Activated CD8-positive, alpha-beta T cell treated with anti-CD3 and anti-CD28 coated beads for 36 hours (primary cell): ENCODE results near the gene AHCTF1. TPM values are rescaled to one million over a fixed set of nuclear protein-coding genes. Genes with fewer than 3 reads are reported as not detected.
"Not testable (repeated sequence)": the region's sequence is repeated elsewhere in the genome, so short reads cannot be mapped to it uniquely, and the experiment has no call there.

Experiments used
- ATAC-seq: fragments of 200-7000 bp; cut with Tn5 transposase; one replicate; pipeline ENCODE4 v1.10.0; 2021; ENCODE audit warnings: mild to moderate bottlenecking, moderate library complexity
- CTCF ChIA-PET: fragments of 350-600 bp; sonication (Branson Sonifier 250); formaldehyde crosslinking; loops from one replicate; lab custom pipeline; 2021; ENCODE audit warnings: antibody characterized with exemption; lab: Charles Lee
- POLR2A ChIA-PET: fragments of 350-600 bp; sonication (Branson Sonifier 250); formaldehyde crosslinking; loops from one replicate; lab custom pipeline; 2021; ENCODE audit warnings: antibody characterized with exemption; lab: Charles Lee
- DNase-seq: peaks from one replicate; pipeline ENCODE4 v3.0.0-alpha.2; 2020
- H3K27ac Mint-ChIP-seq: one replicate; pipeline ENCODE4 v1.8.0; 2021; ENCODE audit warnings: mild to moderate bottlenecking, mixed read lengths
- H3K27me3 Mint-ChIP-seq: one replicate; pipeline ENCODE4 v1.8.0; 2021; ENCODE audit warnings: mixed read lengths
- H3K36me3 Mint-ChIP-seq: one replicate; pipeline ENCODE4 v1.8.0; 2021; ENCODE audit warnings: low read depth, mixed read lengths
- H3K4me1 Mint-ChIP-seq: one replicate; pipeline ENCODE4 v1.8.0; 2021; ENCODE audit warnings: low read depth, mixed read lengths
- H3K4me3 Mint-ChIP-seq: one replicate; pipeline ENCODE4 v1.8.0; 2021; ENCODE audit warnings: mild to moderate bottlenecking, moderate library complexity, mixed read lengths
- H3K9me3 Mint-ChIP-seq: one replicate; pipeline ENCODE4 v1.8.0; 2021; ENCODE audit warnings: mixed read lengths
- intact Hi-C: fragments of 100-400 bp; cut with micrococcal nuclease; formaldehyde crosslinking; loops from one replicate; pipeline ENCODE4 v1.10.0; 2022
- total RNA-seq, 2 experiments: library from RNA; stranded (reverse); gene quantifications; one replicate each; pipeline ENCODE4 v1.2.3, GENCODE V29; 2021
- TF ChIP-seq, protein P1 (sequence below): fragments of 200-600 bp; IDR thresholded peaks from one replicate; pipeline ENCODE4 v1.8.0; 2022; ENCODE audit warnings: antibody characterized with exemption, mild to moderate bottlenecking

The AHCTF1 gene
- total RNA-seq, 2 experiments from 2014 or later, result 42.4 to 45.3 TPM

DNA sequence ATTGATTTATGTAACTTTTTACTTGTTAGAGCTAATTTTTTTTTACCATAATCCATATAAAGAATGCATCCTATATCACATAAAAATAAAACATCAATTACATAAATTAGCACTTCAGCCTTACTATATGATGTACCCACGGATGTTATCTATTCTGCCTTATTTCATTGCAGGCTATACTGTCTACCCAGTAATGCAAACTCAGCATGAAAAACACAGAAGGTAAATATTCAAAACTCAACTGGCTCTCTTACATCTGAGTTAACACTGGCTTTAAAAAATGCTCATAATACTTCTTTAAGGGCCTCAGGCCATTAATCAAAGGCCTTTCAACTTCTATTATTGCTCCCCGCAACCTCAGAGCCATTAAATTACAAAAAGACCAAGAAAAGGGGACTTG is 65.8 kb downstream of the AHCTF1 start:
- Mint-ChIP-seq H3K27me3 (no peaks in the 10 kb centered on the region), H3K4me3 (no peak overlapping the region), H3K4me1 (peaks cover 2% of the 10 kb centered on the region), H3K27ac (no peak overlapping the region), H3K36me3 (peaks cover 40% of the 10 kb centered on the region), H3K9me3 (no peaks in the 10 kb centered on the region)
- ChIA-PET POLR2A (no interaction called here), CTCF (no interaction called here)
- DNase-seq, result no peak
- TF ChIP-seq, protein P1, sequence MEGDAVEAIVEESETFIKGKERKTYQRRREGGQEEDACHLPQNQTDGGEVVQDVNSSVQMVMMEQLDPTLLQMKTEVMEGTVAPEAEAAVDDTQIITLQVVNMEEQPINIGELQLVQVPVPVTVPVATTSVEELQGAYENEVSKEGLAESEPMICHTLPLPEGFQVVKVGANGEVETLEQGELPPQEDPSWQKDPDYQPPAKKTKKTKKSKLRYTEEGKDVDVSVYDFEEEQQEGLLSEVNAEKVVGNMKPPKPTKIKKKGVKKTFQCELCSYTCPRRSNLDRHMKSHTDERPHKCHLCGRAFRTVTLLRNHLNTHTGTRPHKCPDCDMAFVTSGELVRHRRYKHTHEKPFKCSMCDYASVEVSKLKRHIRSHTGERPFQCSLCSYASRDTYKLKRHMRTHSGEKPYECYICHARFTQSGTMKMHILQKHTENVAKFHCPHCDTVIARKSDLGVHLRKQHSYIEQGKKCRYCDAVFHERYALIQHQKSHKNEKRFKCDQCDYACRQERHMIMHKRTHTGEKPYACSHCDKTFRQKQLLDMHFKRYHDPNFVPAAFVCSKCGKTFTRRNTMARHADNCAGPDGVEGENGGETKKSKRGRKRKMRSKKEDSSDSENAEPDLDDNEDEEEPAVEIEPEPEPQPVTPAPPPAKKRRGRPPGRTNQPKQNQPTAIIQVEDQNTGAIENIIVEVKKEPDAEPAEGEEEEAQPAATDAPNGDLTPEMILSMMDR, result no peak
- intact Hi-C loops, result no loop called here
- ATAC-seq, result no peak

DNA sequence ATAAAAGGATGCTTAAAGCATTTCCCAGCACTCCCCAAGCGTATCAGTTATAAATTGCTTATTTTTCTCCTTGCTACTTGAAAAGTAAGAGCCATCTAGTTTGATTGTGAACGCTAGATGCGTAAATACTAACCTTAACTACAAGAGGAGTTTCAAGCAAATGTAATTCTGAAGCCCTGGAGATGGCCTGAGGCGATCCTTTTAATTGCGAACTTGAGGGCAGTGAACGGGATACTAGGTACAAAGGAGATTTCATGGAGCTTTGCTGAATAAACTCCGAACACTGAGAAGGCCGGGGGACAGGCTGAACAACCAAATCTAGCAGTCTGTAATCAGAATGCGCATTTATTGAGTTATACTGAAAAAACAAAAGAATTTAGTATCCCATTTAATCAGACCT is 68.0 kb downstream of the AHCTF1 start:
- not testable (repeated sequence) for H3K27me3 Mint-ChIP-seq
- POLR2A ChIA-PET, result interaction anchor here (1.1 kb wide), 1 partner anchor 10 kb away, joined by 3 read pairs; no protein-coding TSS in a partner anchor

DNA sequence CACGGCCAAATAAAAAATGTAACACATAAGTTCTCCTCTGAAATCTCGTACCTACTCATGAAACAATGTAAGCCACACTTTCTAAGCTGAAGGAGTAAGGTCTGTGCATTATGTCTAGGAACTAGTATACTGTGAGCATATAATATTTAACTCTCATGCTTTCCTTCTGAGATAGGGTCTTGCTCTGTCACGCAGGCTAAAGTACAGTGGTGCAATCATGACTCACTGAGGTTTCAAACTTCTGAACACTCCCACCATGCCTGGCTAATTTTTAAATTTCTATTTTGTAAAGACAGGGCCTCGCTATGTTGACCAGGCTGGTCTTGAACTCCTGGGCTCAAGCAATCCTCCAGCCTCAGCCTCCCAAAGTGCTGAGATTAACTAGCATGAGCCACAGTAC is 71.3 kb downstream of the AHCTF1 start:
- Mint-ChIP-seq H3K4me3 (no peak overlapping the region), H3K36me3 (peaks cover 32% of the 10 kb centered on the region), H3K4me1 (no peaks in the 10 kb centered on the region), H3K9me3 (no peaks in the 10 kb centered on the region), H3K27me3 (no peaks in the 10 kb centered on the region), H3K27ac (no peak overlapping the region)
- CTCF ChIA-PET, result interaction anchor here (1.0 kb wide), 1 partner anchor 16 kb away, joined by 3 read pairs; no protein-coding TSS in a partner anchor
- POLR2A ChIA-PET, result no interaction called here
- intact Hi-C loops, result no loop called here
- ATAC-seq (no peak), DNase-seq (no peak)
- TF ChIP-seq, protein P1, result no peak

More for the DNA sequence above, 68.0 kb downstream of the AHCTF1 start:
- H3K36me3 Mint-ChIP-seq, result peaks cover 33% of the 10 kb centered on the region
- intact Hi-C loops, ATAC-seq, H3K4me1 Mint-ChIP-seq, H3K9me3 Mint-ChIP-seq, H3K4me3 Mint-ChIP-seq, H3K27ac Mint-ChIP-seq, DNase-seq: not testable (repeated sequence)
- CTCF ChIA-PET, result interaction anchor here (1.3 to 1.7 kb wide), 2 partner anchors 14 to 44 kb away, joined by 3 read pairs; no protein-coding TSS in a partner anchor

DNA sequence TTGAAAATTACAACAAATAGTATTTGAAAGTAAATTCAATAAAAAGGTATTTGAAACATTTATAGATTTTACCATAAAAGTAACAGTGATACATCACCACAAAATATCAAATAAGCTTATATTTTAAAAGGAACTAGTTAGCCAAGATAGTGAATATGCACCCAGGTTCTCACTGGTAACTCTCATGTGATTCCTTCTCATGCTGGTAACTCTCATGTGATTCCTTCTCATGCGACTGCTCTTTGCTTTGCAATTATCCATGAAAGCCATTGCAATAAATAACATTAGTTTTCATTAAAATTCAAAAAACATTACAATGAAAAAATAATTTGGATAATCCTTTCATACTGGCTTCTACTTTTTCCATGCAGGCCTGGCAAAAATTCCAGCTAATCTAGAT is 75.4 kb downstream of the AHCTF1 start:
- DNase-seq, result no peak
- Mint-ChIP-seq H3K9me3 (no peaks in the 10 kb centered on the region), H3K4me3 (no peak overlapping the region), H3K36me3 (peaks cover 41% of the 10 kb centered on the region), H3K4me1 (peaks cover 2% of the 10 kb centered on the region), H3K27me3 (no peaks in the 10 kb centered on the region), H3K27ac (no peak overlapping the region)
- POLR2A ChIA-PET, result interaction anchor here (0.5 kb wide), 1 partner anchor 47 kb away, joined by 3 read pairs; no protein-coding TSS in a partner anchor
- no peak for ATAC-seq
- intact Hi-C loops, result no loop called here
- CTCF ChIA-PET, result interaction anchor here (0.6 to 1.8 kb wide), 2 partner anchors 10 to 13 kb away, joined by 3 to 4 read pairs; no protein-coding TSS in a partner anchor
- TF ChIP-seq, protein P1, result no peak

DNA sequence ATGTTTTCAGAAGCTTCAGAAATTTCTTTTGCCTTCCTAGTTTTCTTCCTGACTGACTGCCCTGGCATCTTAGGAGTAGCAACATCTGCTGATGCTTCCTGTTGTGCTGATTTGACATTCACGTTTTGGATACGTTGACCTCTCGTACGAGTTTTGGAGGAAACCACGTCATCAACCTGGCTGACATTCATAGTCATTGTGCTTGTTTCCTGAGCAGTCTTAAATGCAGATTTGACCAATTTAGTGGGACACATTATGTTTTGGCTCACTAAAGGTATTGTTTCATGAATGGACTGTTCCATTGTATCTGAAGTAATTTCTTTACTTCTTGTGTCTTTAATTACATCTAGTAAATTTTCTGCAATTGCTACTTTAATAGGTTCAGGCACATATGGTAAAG is 81.1 kb downstream of the AHCTF1 start:
- ATAC-seq, H3K27me3 Mint-ChIP-seq, H3K27ac Mint-ChIP-seq, POLR2A ChIA-PET, H3K4me3 Mint-ChIP-seq, H3K9me3 Mint-ChIP-seq, H3K4me1 Mint-ChIP-seq, intact Hi-C loops, CTCF ChIA-PET, DNase-seq: not testable (repeated sequence)
- H3K36me3 Mint-ChIP-seq, result peaks cover 54% of the 10 kb centered on the region

DNA sequence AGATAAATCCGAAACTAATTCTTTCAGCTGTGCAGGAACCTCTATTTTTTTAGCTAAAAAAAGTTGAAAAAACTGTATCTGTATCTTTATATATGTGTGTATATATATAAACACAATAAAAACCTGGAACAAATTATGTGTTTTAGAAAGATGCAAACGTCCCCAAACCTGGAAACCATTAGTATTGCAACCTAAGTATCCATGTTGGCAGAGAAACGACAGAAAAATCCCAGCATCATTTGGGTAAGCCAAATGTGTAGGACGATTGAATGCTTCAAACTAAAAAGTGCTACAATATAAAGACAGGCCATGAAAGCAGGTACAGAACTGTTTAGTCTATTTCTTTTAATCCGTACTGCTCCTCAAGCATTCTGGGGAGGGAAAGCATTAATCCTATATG is 87.9 kb downstream of the AHCTF1 start:
- no peaks in the 10 kb centered on the region for H3K9me3 Mint-ChIP-seq
- intact Hi-C loops, result no loop called here
- CTCF ChIA-PET, result interaction anchor here (0.7 kb wide), 1 partner anchor 12 kb away, joined by 3 read pairs; no protein-coding TSS in a partner anchor
- H3K4me1 Mint-ChIP-seq, result no peaks in the 10 kb centered on the region
- H3K27me3 Mint-ChIP-seq, result no peaks in the 10 kb centered on the region
- no peak overlapping the region for H3K4me3 Mint-ChIP-seq
- TF ChIP-seq, protein P1, result no peak
- POLR2A ChIA-PET, result no interaction called here
- ATAC-seq (no peak), DNase-seq (no peak)
- no peak overlapping the region for H3K27ac Mint-ChIP-seq
- H3K36me3 Mint-ChIP-seq, result peaks cover 42% of the 10 kb centered on the region

DNA sequence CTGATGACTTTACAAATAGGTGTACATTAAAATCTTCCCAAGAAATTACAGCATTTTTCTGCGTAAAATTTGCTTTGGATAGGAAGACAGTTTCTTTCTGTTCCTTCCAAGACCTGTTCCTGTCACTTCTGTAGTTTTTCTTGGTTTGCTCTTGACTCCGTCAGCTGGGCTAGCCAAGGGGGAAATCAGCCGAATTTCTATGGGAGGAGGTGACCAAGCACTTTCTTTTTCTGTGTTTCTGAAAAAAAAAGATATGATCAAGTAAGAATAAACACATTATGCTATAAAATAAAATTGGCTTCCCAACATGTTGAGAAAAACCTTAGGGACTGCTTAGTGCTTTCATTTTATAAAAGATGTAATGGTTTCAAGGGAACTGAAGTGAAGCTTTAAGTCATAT is 91.0 kb downstream of the AHCTF1 start:
- DNase-seq, ATAC-seq, POLR2A ChIA-PET, H3K9me3 Mint-ChIP-seq, H3K27me3 Mint-ChIP-seq, CTCF ChIA-PET, H3K27ac Mint-ChIP-seq, intact Hi-C loops, H3K4me1 Mint-ChIP-seq, H3K4me3 Mint-ChIP-seq: not testable (repeated sequence)
- peaks cover 30% of the 10 kb centered on the region for H3K36me3 Mint-ChIP-seq
